Upper lobe of left lung (tissue), 6 donors: ENCODE results near the gene KRTAP10-11. TPM values are rescaled to one million over a fixed set of nuclear protein-coding genes. Genes with fewer than 3 reads are reported as not detected.

Experiments
- ATAC-seq, 2 donors: fragments of 200-7000 bp; cut with Tn5 transposase; one replicate each; pipeline ENCODE4 v1.9.1; 2022; ENCODE audit warnings: mild to moderate bottlenecking in 2 of 2, moderate library complexity in 2 of 2; ENCODE audit not compliant: low FRiP score in 2 of 2
- DNase-seq, 2 donors: peaks; one replicate each; pipeline ENCODE4 v3.0.0-alpha.2; 2019 to 2020
- H3K27ac ChIP-seq, 4 donors: fragments of 200-600 bp; sonication (generic); one replicate each; pipeline ENCODE4 v1.5.1; 2016 to 2019
- H3K27me3 ChIP-seq, 4 donors: fragments of 200-600 bp; sonication (generic); one replicate each; pipeline ENCODE4 v1.5.1; 2017 to 2019
- H3K36me3 ChIP-seq, 4 donors: fragments of 200-600 bp; sonication (generic); one replicate each; pipeline ENCODE4 v1.5.1; 2016 to 2019
- H3K4me1 ChIP-seq, 4 donors: fragments of 200-600 bp; sonication (generic); one replicate each; pipeline ENCODE4 v1.5.1; 2018 to 2019
- H3K4me3 ChIP-seq, 4 donors: fragments of 200-600 bp; sonication (generic); one replicate each; pipeline ENCODE4 v1.5.1; 2017 to 2019; ENCODE audit warnings: mild to moderate bottlenecking in 2 of 4, moderate library complexity in 1 of 4
- H3K9me3 ChIP-seq, 4 donors: fragments of 200-600 bp; sonication (generic); one replicate each; pipeline ENCODE4 v1.5.1; 2018 to 2019
- CTCF ChIP-seq, 6 experiments: fragments of 450-650 bp in 4 of 6; fragments of 200-600 bp in 2 of 6; sonication (generic) in 2 of 6; IDR thresholded peaks; one replicate each; pipeline ENCODE4 v1.5.1; 2016 to 2019; ENCODE audit warnings: antibody characterized with exemption in 6 of 6
- EP300 ChIP-seq, 4 donors: sonication (generic); formaldehyde crosslinking; IDR thresholded peaks; one replicate each; pipeline ENCODE4 v1.5.1; 2017; ENCODE audit warnings: antibody characterized with exemption in 4 of 4, control low read depth in 2 of 4
- POLR2A ChIP-seq, 4 donors: fragments of 450-650 bp; IDR thresholded peaks; one replicate each; pipeline ENCODE4 v1.5.1; 2016 to 2017; ENCODE audit warnings: antibody characterized with exemption in 4 of 4, mild to moderate bottlenecking in 2 of 4
- POLR2AphosphoS5 ChIP-seq, 2 donors: sonication (generic); formaldehyde crosslinking; IDR thresholded peaks; one replicate each; pipeline ENCODE4 v1.5.1; 2017; ENCODE audit warnings: antibody characterized with exemption in 2 of 2
- WGBS, 2 donors: methylation state at CpG; one replicate each; pipeline ENCODE4 v1.1.5; 2017 to 2018; 5-methylcytosine and 5-hydroxymethylcytosine counted together
- total RNA-seq, 6 donors: library from RNA; depleted of rRNA in 4 of 6; stranded (reverse); fragments of >200 nt in 4 of 6; gene quantifications; one replicate each; pipeline versions ENCODE4 v1.1.0 to v1.2.1, GENCODE V29; 2016 to 2021
- donor health status: DM: no; HTN: no; CAD: no; lungs with moderate emphysema.
- donor health status: DM: no; HTN: yes; CAD: no; lungs with severe emphysema.

Gene KRTAP10-11
- total RNA-seq, 6 donors from 2014 or later: not detected

GRCh38 chr21:44643741-44644310 lies 2.4 kb upstream of the KRTAP10-11 start:
- 71 to 73% methylated on average over 14 of the region's 14 CpGs for whole genome bisulfite sequencing, 2 donors
- Histone ChIP-seq H3K9me3 (peaks cover 0 to 17% (median 3%) of the 10 kb centered on the region in 4 donors), H3K4me3 (no peak overlapping the region), H3K27ac (no peak overlapping the region), H3K27me3 (no peaks in the 10 kb centered on the region), H3K4me1 (no peaks in the 10 kb centered on the region), H3K36me3 (no peaks in the 10 kb centered on the region)
- TF ChIP-seq POLR2A (IDR thresholded peaks at IDR 0.05) (no peak), POLR2AphosphoS5 (IDR thresholded peaks at IDR 0.05) (no peak)
- ATAC-seq: no peak
- no peak for DNase-seq

- Histone ChIP-seq H3K27me3 (no peaks in the 10 kb centered on the region), H3K4me3 (no peak overlapping the region), H3K4me1 (no peaks in the 10 kb centered on the region), H3K36me3 (no peaks in the 10 kb centered on the region), H3K9me3 (peaks cover 0 to 17% (median 3%) of the 10 kb centered on the region in 4 donors), H3K27ac (no peak overlapping the region)
- 48 to 50% methylated on average over 2 of the region's 2 CpGs for WGBS, 2 donors
- no peak for ATAC-seq
- no peak for TF ChIP-seq EP300 (IDR thresholded peaks at IDR 0.05)
- no peak for TF ChIP-seq CTCF (IDR thresholded peaks at IDR 0.05)
- TF ChIP-seq POLR2AphosphoS5 (IDR thresholded peaks at IDR 0.05): no peak
- TF ChIP-seq POLR2A (IDR thresholded peaks at IDR 0.05): no peak
- no peak for DNase-seq
Observed at GRCh38 chr21:44644878-44645277, 1.3 kb upstream of the KRTAP10-11 start.

GRCh38 chr21:44647222-44647552 lies 973 bp downstream of the KRTAP10-11 start:
- Histone ChIP-seq H3K36me3 (no peaks in the 10 kb centered on the region), H3K9me3 (peaks cover 0 to 17% (median 3%) of the 10 kb centered on the region in 4 donors), H3K4me1 (no peaks in the 10 kb centered on the region), H3K27ac (no peak overlapping the region), H3K4me3 (no peak overlapping the region), H3K27me3 (no peaks in the 10 kb centered on the region)
- TF ChIP-seq POLR2AphosphoS5 (IDR thresholded peaks at IDR 0.05): no peak
- 46 to 65% methylated on average over 8 of the region's 8 CpGs for WGBS, 2 donors
- ATAC-seq (no peak), DNase-seq (peak in 1 of 2 donors; percentile 64)

GRCh38 chr21:44648557-44649311 lies 2.5 kb downstream of the KRTAP10-11 start:
- ATAC-seq (no peak), DNase-seq (peak in 1 of 2 donors; percentile 72)
- Histone ChIP-seq H3K36me3 (no peaks in the 10 kb centered on the region), H3K27ac (no peak overlapping the region), H3K4me1 (no peaks in the 10 kb centered on the region), H3K4me3 (no peak overlapping the region), H3K27me3 (no peaks in the 10 kb centered on the region), H3K9me3 (peaks cover 0 to 17% (median 3%) of the 10 kb centered on the region in 4 donors)
- TF ChIP-seq POLR2AphosphoS5 (IDR thresholded peaks at IDR 0.05) (no peak), POLR2A (IDR thresholded peaks at IDR 0.05) (no peak), EP300 (IDR thresholded peaks at IDR 0.05) (no peak), CTCF (IDR thresholded peaks at IDR 0.05) (no peak)
- 77 to 81% methylated on average over 24 of the region's 33 CpGs for WGBS, 2 donors

GRCh38 chr21:44649521-44650100 lies 3.4 kb downstream of the KRTAP10-11 start:
- Histone ChIP-seq H3K36me3 (no peaks in the 10 kb centered on the region), H3K27me3 (no peaks in the 10 kb centered on the region), H3K9me3 (peaks cover 0 to 8% (median 3%) of the 10 kb centered on the region in 4 donors), H3K27ac (no peak overlapping the region), H3K4me3 (no peak overlapping the region), H3K4me1 (no peaks in the 10 kb centered on the region)
- WGBS, 2 donors: 87 to 90% methylated on average over 14 to 18 of the region's 18 CpGs
- ATAC-seq (no peak), DNase-seq (peak in 1 of 2 donors; percentile 45)
- TF ChIP-seq POLR2AphosphoS5 (IDR thresholded peaks at IDR 0.05): no peak
- no peak for TF ChIP-seq CTCF (IDR thresholded peaks at IDR 0.05)
- TF ChIP-seq EP300 (IDR thresholded peaks at IDR 0.05): no peak
- TF ChIP-seq POLR2A (IDR thresholded peaks at IDR 0.05): no peak
